Subcutaneous adipose tissue (tissue), 4 donors: Measurements from ENCODE around the gene VPS41. TPM values are rescaled to one million over a fixed set of nuclear protein-coding genes. Genes with fewer than 3 reads are reported as not detected.

Experiments used
- CTCF ChIP-seq: fragments of 450-650 bp; IDR thresholded peaks from one replicate; pipeline ENCODE4 v1.5.1; 2016; ENCODE audit warnings: low read depth, mild to moderate bottlenecking, control low read depth, antibody characterized with exemption, moderate library complexity
- total RNA-seq, 4 donors: library from RNA; depleted of rRNA; stranded (reverse); fragments of >200 nt; gene quantifications; one replicate each; pipeline ENCODE4 v1.1.0, GENCODE V29; 2016

The VPS41 gene
- 10 to 100 TPM; 41.9 to 61.8 (median 55.0) TPM for total RNA-seq

DNA sequence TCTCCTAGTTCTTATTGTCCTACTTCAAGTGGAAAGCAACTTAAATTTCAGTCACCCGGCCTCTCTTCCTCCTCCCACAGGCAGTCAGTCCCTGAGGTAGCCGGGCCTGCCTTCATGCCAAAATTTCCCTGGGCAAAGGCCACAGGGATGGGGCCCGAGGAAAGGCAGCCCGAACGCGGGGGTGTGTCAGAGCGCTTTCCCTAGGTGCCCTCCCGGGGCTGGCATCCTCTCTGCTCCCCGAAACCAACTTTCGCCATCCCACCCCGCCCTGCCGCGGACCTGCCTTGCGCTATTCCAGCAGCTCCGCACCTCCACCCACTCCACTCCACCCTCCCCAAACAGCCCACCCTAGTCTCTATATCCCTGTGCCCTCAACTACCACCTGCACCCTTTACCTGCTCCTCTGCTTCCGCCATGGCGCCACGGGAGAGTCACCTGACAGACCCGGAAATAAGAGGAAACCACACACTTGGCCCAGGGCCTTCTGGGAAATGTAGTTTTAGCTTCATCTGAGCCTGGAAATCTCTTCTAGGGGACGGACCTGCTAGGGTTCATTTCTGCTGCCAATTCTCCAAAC is at the start of gene VPS41:
VPS41 (minus strand) TSS at position 433 of the 577 bp plus-strand sequence; CDS start at position 416, 17 bp downstream.
- no peak for TF ChIP-seq CTCF

DNA sequence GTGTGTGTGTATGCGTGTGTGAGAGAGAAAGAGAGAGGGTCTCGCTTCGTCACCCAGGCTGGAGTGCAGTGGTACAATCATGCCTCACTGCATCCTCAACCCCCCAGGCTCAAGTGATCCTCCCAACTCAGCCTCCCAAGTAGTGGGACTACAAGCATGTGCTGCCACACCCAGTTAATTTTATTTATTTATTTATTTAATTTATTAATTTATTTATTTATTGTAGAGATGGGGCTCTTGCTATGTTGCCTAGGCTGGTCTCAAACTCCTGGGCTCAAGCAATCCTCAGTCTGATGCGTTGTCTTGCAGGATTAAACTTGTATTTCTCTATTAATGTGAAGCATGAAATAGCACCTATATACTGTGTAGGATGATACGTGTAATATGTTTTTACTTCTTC is 46.9 kb upstream of the VPS41 start:
- no peak for TF ChIP-seq CTCF

GRCh38 chr7:38953971-38954370 is 45.0 kb upstream of the VPS41 start:
- no peak for TF ChIP-seq CTCF

DNA sequence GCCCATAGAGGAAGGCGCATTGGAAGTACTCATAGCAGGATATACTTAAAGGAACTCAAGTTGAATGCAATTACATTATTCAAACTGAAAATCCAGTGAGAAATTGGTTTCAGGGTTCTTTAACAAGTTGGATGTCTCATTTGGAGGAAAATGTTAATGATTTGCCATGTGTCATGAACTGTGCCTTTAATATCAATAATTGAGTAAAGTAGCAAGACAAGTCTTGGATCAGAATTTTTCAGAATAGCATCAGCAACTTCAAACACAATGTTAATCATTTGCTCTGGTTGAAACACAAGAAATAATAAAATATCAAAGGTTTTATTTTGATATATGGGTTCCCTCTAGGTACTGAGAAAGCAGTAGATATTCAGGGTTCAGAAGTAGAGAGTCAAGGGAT is 44.2 kb upstream of the VPS41 start:
- TF ChIP-seq CTCF = no peak

DNA sequence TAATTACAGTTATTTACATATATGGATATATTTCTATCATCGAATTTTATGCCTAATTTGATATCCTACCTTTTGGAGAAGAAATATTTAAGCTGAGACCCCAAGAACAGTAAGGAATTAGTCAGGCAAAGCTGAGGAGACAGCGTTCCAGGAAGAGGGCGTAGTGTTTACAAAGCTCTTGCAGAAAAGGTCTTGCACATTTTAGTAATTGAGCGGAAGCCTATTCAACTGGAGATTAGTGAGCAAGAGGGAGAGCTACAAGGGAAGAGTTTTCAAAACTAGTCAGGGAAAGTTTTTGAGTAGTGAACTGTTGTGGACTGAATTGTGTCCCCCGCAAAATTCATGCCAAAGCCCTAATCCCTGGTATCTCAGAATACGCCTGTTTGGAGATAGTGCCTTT is 42.2 kb upstream of the VPS41 start:
- no peak for TF ChIP-seq CTCF

DNA sequence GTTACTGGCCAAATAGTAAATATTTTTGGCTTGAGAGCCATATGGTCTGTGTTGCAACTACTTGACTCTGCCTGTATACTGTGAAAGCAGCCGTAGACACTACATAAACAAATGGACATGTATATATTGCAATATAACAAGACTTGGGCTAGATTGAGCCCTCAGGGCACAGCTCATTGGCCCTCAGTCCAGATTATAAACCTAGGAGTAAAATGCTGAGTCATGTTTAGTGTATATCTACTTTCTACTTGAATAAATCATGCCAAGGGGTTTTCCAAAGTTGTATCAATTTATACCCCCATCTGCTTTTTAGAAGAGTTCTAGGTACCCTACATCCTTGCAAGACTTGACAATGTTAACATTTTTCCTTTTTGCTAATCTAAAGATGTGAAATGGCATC is 41.3 kb upstream of the VPS41 start:
- TF ChIP-seq CTCF = no peak

DNA sequence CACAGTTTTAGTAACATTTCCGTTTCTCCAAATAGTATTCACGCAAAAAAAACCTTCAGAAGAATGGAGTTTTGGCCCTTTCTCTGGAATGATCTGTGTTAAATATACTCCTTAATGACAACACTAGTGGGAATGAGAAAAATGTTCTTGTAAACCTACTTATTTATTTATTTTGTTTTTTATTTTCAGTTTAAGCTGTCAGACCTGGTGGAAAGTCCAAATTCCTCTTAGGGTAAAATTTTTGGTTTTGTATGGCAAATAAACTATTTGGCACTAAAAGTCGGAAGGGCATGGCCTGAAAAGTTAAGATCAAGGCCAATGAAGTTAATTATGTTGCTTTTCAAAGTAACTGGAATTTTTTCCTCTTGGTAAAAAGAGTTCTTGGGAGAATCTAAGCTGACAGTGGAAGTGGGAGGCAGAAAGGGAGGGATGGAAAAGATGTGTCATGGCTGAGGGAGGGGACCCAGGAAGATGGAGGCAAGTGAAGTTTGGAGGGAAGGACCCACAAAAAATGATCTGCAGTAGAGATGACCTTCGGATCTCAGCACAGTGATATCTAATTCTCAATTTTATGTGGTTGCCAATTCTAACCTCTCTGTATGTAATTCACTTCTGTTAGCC is 33.5 kb upstream of the VPS41 start:
- no peak for TF ChIP-seq CTCF
